ENCODE results near the gene SLC38A4.
"Not testable (repeated sequence)": the region's sequence is repeated elsewhere in the genome, so short reads cannot be mapped to it uniquely, and the experiment has no call there.

SLC38A4 gene

DNA sequence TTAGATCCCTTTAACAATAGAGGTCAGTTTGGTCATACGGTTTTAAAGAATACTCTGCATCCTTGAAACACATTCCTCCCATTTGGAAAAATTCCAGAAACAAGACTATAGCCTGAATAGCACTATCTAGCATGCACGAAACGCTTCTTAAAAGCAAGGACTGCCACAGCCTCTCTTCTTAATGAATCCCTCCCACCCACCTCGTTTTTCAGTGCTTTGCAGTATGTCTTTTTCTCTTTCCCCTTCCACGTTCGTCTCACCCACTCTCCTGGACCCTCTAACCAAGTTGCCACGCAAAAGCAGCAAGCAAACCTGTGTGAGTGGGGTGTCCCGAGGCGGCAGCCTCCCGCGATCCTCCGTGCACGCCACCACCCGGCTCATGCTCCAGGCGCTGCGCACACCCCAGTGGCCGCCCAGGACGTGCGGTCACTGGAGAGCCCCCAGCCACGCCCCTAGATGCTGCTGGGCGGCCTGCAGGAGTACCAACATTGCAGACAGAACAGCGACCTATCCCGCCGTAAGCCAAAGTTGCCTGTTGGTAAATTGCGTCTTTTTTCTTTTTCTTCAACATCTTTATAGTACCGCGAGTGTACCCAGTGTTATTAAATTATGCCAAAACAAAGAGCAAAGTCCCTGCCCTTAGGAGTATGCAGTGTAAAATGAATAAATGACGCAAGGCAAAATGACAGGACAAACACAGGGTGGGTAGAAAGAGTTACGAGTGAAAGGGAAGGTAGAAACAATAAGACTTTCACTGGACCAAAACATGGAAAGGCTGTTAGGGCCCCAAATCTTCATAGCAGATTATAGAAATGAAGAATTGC is at the start of gene SLC38A4:
SLC38A4 (minus strand) TSS at position 407 of the 824 bp plus-strand sequence. CDS start 32,926 bp downstream, outside the sequence.
- no peak for DNase-seq (ENCODE audit: low read depth, low spot score)

DNA sequence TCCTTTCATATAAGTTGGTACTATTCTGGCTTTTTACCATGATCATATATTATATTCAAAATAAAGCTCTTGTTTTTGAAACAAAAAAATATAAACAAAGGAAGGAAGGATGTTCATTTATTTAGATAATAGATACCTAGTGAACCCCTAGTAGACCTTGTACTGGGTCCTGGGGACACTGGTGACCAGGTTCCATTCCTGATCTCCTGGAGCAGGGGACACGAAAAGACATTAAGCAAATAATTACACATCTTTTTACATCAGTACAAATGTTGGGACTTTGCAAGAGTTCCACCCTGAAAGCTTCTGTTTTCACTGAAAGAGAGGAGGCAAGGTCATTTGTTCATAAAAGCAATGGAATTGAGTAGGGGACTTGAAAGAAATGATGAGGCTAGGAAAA is 49.3 kb upstream of the SLC38A4 start:
- no peak for DNase-seq (ENCODE audit: low read depth, low spot score)

DNA sequence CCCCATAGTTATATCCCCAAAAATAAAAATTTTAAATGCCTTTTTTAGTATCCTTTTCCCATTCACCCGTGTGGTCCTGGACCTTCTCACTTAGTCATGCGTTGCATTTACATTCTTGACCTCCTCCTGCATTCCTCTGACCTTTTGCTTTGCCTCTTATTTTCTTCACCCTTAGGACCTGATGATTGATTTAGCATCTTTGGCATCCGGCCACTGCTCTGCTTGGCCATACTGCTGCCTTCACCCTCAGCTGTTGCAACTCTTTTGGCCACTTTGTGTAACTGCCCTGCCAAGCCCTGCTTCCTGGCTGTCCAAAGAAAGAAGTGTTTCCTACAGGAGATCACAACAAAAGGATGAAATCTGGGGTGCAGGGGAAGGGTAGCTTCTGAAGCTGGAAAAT is 48.8 kb upstream of the SLC38A4 start:
- no peak for DNase-seq (ENCODE audit: low read depth, low spot score)

DNA sequence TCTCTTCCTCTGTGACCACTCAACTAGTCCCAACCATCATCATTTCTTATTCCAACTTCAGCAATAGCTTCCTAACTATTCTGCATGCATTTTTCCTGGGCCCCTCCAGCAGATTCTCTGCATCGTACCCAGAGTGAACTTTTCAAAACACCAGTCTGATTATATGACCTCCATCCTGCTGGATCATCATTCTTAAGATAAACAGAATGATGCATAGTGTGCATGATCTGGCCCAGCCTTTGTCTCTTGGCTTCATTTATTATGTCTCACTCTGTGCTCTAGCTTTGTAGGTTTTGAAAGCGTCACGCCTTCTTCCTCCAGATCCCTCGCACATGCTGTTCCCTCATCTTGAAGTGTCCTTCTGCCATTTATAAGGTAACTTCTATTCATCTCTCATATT is 46.3 kb upstream of the SLC38A4 start:
- DNase-seq (ENCODE audit: low read depth, low spot score), result no peak

GRCh38 chr12:46865311-46865710 is 39.5 kb upstream of the SLC38A4 start:
- DNase-seq (ENCODE audit: low read depth, low spot score), result no peak

- DNase-seq (ENCODE audit: low read depth, low spot score), result peak; percentile 3
Measured at GRCh38 chr12:46858368-46858767, 32.6 kb upstream of the SLC38A4 start.

GRCh38 chr12:46857486-46857885 is 31.7 kb upstream of the SLC38A4 start:
- DNase-seq (ENCODE audit: low read depth, low spot score), result no peak

DNA sequence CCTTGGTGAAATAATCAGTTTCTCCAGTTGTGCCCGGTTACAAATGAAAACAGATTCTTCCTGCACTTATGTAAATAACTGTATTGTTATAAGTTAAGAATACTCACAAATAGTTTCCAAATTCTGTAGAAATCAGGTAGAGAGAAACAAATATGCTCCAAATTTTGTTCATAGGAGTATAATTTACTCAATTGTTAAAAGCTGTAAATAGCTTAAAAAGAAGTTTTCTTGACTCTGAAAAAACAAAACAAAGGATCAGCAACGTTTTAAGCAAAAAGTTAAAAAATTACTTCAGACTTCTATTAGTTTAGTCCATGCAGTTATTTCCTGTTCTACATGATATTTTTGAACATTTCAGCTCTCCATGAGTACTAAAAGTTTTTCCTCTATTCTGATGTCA is 30.0 kb upstream of the SLC38A4 start:
- DNase-seq (ENCODE audit: low read depth, low spot score), result no peak

DNA sequence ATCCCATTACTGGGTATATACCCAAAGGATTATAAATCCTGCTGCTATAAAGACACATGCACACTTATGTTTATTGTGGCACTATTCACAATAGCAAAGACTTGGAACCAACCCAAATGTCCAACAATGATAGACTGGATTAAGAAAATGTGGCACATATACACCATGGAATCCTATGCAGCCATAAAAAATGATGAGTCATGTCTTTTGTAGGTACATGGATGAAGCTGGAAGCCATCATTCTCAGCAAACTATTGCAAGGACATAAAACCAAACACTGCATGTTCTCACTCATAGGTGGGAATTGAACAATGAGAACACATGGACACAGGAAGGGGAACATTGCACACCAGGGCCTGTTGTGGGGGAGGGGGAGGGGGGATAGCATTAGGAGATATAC is 28.4 kb upstream of the SLC38A4 start:
- not testable (repeated sequence) for DNase-seq (ENCODE audit: low read depth, low spot score)

- DNase-seq (ENCODE audit: low read depth, low spot score), result not testable (repeated sequence)
Measured at GRCh38 chr12:46848792-46849191, 23.0 kb upstream of the SLC38A4 start.

- DNase-seq (ENCODE audit: low read depth, low spot score), result no peak
Measured at GRCh38 chr12:46847001-46847400, 21.2 kb upstream of the SLC38A4 start.

DNA sequence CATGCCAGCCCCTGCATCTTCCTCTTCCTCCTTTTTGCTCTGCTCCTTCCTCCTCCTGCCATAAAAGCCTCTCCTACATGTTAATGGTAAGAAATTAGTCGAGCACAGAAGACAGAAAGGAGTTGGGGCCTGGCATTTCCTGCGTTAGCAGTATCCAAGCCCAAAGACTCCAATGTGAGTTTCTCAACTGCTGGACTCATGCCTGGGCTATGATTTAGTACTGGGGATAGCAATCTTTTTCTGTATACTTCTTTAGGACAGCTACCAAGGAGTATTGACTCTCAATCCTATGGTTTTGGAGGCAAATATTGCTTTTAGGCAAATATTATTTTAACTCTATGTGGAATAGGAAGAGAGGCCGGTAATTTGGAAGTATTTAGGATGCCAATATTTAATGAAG is 18.0 kb upstream of the SLC38A4 start:
- no peak for DNase-seq (ENCODE audit: low read depth, low spot score)

GRCh38 chr12:46841891-46842290 is 16.1 kb upstream of the SLC38A4 start:
- DNase-seq (ENCODE audit: low read depth, low spot score), result no peak

DNA sequence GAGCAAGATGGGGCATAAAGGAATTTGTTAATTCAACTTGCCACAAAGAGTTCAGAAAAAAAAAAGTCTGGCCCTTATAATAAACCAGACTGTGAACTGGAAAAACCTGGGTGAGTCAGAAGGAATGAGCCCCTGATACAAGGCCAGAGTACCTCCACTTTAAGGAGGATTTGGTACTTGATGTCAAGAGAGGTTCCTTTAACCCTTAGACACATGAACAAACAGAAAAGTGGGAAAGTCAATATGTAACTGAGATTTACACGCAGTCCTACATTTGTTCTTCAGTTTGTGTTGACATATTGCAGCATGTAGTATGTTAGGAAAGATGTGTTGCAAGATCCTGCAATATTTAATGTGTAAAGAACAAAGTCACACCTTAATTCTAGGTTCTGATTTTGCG is 14.2 kb upstream of the SLC38A4 start:
- DNase-seq (ENCODE audit: low read depth, low spot score), result no peak

GRCh38 chr12:46839232-46839631 is 13.4 kb upstream of the SLC38A4 start:
- DNase-seq (ENCODE audit: low read depth, low spot score), result no peak

DNA sequence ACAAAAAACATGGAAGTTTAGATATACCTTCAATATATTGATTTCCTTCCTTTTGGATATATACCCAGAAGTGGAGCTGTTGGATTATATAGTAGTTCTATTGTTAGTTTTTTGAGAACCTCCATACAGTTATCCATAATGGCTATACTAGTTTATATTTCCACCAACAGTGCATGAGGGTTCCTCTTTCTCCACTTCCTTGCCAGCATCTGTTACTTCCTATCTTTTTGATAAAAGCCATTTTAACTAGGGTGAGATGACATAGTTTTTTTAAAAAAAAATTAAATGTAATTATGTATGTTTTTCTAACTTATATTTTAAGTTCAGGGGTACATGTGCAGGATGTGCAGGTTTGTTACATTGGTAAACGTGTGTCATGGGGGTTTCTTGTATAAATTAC is 10.0 kb upstream of the SLC38A4 start:
- DNase-seq (ENCODE audit: low read depth, low spot score), result no peak

- DNase-seq (ENCODE audit: low read depth, low spot score), result peak; percentile 56
Measured at GRCh38 chr12:46832130-46832704, 6.4 kb upstream of the SLC38A4 start.

DNA sequence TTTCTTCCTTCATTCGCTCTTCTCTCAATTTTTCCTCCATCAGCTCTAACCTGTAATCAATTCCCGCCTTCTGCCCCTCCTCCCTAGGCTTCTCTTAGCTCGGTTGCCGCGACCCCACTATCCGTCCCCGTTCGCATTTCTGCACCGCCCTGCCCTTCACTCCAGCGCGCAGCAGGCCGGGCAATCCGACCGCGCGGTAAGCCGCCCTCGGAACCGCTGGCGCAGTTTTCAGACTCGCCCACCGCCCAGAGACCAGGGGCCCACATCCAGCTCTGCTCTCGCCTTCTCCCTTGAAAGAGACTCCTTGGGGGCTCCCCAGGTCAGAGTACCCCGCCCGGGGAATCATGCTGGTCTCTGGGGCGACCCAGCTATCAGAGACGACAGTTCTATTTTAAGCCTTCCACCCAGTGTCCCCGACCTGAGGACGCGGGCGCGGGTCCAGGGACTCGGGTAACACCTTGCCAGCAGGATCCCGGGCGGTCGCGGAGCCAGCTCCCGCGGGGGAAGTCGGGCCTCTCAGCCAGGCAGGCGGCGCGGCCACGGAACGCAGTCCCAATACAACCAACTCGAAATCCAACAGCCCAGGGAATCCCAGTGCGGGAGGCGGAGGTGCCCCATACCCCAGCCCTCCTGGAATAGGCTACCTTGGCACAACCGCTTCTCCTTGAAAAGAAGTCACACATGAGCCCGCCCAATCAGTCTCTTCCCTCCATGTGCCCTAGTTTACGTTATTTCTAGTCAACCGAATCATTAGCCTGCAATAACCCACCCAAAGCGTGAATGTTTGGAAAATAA is 5.7 kb upstream of the SLC38A4 start:
- DNase-seq (ENCODE audit: low read depth, low spot score), result no peak

DNA sequence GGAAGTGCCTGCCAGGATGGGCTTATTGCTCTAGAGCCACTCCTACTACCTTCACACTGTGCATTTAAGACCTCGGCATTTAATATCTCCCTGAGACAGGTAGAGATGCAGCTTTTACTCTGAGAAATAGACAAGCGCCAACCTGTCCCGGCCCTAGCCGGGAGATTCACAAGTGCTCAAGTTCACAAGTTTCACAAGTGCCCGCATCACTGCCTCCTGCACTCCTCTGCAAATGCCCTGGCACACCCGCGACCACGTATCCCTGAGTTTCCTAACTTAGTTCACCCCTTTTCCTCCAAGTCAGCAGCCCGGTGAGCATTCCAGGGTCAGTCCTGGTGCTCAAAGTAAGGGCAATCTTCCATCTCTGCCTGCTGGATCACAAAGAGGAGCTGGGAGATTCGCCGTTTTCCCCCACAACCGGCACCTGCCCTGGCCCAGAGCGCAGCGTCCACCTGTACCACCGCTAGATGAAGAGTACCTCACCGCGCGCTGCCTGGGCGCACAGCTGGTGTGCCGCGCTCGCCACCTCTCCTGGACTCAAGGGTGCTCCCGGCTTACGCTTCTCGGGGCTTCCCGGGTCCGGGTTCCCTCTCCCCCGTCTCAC is 5.0 kb upstream of the SLC38A4 start:
- no peak for DNase-seq (ENCODE audit: low read depth, low spot score)

- DNase-seq (ENCODE audit: low read depth, low spot score), result no peak
Measured at GRCh38 chr12:46824709-46825108, 1.1 kb downstream of the SLC38A4 start.

GRCh38 chr12:46818642-46819041 is 7.2 kb downstream of the SLC38A4 start:
- no peak for DNase-seq (ENCODE audit: low read depth, low spot score)

GRCh38 chr12:46815809-46816208 is 10.0 kb downstream of the SLC38A4 start:
- DNase-seq (ENCODE audit: low read depth, low spot score), result no peak

All from iPS DF 19.7 (cell line).